GM19455 (cell line): ENCODE results near the gene ENPEP.
"Not testable (repeated sequence)": the region's sequence is repeated elsewhere in the genome, so short reads cannot be mapped to it uniquely, and the experiment has no call there.

Experiments used
- ATAC-seq: cut with Tn5 transposase; IDR thresholded peaks from one replicate; pipeline ENCODE4 v1.9.1; 2021; ENCODE audit not compliant: unreplicated experiment

The ENPEP gene

DNA sequence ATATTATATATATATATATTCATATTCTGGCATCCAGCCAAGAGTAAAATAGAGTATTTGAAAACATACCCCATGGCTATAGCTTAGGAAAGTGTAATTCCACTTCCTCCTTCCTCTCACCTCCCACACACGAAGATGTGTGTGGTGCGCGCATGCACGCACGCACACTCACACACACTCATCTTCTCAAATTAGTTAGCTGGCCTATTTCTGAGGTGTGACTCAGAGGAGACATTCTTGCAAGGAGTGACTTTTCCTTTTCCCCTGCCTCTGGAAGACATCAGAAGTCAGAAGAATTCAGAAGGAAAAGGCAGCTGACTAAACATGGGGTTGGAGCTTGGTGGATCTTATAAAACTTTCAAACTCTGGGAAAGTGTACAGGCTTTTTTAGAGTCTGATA, 8.8 kb downstream of the ENPEP start:
- ATAC-seq: no peak

DNA sequence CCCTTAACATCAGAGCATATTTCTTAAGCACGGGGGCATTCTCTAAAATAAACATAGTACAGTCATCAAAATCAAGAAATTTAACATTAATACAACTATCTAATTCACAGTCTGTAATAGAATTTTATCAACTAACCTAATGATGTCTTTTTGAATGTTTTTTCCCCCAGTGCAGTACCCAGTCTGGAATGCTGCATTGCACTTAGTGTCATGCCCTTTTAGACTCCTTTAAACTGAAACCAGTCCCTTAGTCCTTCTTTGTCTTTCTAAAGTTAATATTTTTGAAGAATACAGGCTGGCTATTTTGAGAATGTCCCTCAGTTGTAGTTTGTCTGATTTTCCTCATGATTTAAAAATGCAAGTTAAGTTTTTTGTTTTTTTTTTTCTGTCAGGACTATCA, 9.5 kb downstream of the ENPEP start:
- no peak for ATAC-seq

DNA sequence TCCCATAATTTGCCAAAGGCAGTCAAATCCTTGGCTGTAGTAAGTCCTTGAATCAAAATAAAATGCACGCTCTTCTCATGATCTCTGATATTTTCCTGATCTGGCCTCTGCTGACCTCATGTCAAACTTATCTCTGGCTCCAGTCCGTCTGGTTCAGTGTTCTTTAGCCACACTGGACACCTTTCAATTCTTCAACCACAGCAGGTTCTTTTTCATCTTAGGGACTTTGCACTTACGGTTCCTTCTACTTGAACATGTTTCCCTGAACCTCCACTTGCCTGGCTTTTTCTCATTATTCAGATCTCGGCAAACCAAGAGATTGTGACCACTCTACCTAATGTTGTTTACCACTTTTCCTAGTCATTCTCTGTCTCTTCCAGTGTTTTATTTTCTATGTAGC, 10.3 kb downstream of the ENPEP start:
- ATAC-seq: no peak

DNA sequence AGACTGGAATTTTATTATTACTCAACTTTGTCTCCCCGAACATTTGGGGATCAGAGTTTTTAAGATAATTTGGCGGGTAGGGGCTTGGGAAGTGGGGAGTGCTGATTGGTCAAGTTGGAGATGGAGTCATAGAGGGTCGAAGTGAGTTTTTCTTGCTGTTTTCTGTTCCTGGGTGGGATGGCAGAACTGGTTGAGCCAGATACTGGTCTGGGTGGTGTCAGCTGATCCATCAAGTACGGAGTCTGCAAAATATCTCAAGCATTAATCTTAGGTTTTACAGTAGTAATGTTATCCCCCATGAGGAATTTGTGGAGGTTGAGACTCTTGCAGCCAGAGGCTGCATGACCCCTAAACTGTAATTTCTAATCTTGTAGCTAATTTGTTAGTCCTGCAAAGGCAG, 10.9 kb downstream of the ENPEP start:
- not testable (repeated sequence) for ATAC-seq

DNA sequence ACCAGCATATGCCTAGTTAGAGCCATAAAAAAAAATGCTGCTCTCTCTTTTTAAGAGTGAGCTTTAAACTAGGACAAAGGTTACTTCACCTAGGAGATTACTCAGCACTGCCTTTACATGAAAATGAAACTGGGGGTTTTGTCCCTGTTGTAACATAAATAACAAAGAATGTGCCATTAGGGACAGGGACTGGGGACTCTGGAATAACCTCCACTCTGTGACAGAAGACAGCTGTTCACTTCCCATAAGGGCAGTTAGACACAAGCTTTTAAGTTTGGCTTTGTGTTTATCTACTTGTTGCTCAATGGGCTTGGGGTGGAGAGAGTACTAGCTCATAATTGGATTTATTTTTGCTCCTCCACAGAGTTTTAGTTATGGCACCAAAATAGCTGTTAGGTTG, 11.9 kb downstream of the ENPEP start:
- ATAC-seq: no peak

DNA sequence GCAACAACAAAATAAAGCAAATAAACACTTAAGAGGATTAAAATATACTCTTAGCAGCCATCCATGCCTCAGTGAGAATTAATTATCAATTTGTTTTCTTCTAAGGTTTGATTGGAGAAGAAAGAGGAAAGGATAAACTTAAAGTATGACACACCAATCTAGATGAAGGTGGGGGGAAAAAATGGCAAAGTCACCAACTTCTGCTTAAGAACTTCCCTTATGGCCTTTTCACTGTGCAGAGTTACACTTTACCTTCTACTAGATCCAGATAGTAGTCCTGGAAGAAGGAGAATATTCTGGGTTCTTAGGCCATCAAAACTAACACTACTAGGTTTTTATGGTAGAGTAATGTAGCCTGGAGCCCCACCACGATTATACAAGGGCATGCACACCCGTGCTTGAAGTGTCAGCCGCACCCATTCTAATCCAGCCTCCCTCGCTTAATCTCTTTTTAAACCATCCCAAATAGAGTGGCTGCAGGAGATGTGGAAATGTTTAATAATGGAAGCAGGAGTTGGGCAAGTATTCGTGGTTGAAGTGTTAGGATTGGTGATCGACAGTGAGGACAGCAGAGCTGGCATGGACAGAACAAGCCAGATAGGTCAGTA, 14.1 kb downstream of the ENPEP start:
- ATAC-seq: no peak

DNA sequence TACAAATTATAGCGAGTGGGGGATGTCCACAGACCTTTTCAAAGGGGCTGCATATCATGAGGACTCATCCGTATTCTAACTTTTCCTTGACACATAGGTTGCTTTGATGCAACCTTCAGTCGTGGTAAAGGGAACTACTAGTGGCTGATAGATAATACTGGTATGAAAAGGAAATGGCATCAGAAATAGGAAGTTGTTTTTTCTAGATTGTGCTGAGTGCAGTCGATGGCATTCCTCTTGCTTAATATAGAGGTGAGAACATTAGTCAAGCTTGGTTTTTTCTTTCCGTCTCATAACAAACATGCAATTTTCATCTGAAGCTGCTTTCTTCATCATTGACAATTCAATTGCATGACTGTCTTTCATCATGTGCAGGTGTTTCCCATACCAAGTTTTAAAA, 16.6 kb downstream of the ENPEP start:
- ATAC-seq: no peak

DNA sequence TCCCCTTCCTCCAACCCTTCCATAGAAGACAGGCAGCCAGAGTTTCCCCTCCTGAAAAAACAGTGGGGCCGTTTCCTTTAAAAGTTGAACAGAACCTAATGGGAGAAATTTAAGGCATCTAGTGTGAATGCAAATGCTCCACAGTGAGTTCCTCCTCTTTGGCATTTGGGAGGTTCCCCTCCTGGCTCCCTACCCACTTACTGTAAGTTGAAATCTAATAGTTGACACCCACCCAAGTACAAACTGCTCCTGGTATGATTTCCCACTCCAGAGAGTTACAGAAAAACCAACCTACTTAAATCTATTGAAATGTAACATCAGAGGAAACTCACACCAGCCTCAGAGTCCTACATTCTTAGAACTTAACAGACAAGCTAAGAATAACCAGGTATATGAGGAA, 17.6 kb downstream of the ENPEP start:
- ATAC-seq: no peak

DNA sequence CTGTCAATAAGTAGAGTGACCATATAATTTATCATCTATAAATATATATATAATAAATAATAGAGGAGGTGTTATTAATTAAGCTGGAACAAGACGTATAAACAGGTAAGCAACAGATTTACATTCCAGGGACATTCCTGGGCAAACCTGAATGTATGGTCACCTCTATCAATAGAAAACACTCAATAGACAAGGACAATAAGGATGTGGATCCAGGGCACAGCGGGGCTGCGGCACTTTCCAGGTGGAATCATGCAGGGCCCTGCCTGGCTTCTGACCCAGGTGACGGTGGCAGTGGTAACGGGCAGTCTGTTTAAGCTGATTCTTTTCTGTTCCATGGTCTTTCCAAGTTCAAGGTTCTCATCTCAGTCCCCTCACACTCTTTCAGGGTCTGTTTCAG, 22.5 kb downstream of the ENPEP start:
- ATAC-seq: no peak

DNA sequence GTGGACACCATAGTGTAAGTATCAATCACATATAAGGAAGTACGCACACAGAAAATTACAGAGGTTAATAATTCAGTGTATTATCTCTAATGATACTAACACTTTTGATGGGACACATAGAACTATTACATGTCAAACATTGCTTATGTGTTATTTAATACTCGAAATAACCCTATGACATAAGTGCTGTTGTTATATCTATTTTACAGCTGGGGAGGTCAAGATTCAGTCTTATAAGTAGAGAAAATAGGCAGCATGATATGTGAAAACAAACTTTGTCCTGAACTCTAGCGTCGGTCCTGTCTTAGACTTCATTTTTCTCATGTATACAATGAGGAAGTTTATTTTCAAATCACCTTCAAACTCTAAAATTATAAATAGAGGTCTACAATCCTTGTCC, 23.2 kb downstream of the ENPEP start:
- ATAC-seq: no peak

DNA sequence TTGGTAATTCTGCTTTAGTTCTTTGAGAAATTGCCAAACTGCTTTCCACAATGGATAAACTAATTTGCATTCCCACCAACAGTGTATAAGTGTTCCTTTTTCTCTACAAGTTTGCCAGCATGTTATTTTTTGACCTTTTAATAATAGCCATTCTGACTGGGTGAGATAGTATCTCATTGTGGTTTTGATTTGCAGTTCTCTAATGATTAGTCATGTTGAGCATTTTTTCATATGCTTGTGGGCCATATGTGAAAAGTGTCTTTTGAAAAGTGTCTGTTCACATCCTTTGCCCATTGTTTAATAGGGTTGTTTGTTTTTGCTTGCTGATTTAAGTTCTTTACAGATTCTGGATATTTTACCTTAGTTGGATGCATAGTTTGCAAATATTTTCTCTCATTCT, 25.9 kb downstream of the ENPEP start:
- no peak for ATAC-seq

DNA sequence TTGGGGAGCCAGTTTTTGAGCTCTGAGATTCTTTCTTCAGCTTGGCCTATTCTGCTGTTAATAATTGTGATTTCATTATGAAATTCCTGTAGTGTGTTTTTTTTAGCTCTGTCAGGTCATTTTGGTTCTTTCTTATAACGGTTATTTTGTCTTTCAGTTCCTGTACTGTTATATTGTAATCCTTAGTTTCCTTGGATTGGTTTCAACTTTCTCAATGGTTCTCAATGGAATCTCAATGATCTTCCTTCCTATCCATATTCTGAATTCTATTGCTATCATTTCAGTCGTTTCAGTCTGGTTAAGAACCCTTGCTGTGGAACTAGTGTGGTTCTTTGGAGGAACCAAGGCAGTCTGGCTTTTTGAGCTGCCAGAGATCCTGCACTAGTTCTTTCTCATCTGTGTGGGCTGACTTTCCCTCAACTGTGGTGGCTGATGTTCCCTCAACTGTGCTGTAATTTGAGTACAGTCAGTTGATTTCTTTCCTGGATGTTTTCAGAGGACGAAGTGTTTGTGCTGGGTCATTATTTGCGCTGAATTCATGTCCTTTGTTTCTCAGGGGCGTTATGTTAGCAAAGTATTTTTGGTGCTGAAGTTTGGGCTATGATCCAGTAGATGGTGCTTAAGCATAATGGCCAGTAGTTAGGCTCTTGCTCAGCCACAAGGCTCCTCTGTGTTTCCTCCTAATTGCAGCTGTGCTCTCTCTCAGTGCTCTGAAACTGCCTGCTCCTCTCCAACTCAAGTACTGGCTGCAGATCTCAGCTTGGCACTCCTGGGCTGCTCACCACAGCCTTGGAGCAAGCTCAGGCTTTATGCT, 27.5 kb downstream of the ENPEP start:
- no peak for ATAC-seq

DNA sequence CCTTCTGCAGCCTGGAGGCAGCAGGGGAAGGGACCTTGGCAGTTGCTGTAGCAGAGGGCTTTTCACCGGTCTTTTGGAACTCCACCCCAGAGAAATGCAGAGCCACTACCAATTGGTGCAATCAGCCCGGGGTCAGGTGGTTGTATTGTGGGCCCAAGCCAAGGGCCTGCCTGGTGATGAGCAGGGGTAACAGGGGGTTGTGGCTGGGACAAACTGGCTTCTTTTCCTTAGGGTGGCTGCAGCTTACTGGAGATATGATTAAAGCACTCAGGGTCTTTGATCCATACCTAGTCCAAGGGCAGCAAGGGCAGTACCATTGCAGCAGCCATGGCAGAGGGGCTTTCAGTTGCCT, 28.1 kb downstream of the ENPEP start:
- ATAC-seq: no peak

DNA sequence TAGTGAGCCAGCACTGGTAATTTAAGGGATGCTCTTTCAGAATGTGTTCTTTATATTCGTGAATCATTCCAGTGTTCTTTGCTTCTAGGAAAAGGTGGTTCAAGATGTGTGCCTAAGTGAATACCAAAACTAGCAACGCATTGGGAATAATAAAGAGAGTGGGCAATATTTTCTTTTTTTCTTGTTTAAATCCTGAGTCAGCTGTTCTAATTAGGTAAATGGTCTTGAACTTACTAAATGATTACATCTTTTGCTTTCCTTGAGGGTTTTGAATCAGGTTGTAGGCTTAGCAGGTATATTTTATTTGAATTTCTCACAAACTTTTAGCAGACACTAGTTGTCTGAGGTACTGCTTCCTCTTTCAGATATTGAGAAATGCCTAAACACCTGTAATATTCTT, 29.5 kb downstream of the ENPEP start:
- ATAC-seq: no peak

DNA sequence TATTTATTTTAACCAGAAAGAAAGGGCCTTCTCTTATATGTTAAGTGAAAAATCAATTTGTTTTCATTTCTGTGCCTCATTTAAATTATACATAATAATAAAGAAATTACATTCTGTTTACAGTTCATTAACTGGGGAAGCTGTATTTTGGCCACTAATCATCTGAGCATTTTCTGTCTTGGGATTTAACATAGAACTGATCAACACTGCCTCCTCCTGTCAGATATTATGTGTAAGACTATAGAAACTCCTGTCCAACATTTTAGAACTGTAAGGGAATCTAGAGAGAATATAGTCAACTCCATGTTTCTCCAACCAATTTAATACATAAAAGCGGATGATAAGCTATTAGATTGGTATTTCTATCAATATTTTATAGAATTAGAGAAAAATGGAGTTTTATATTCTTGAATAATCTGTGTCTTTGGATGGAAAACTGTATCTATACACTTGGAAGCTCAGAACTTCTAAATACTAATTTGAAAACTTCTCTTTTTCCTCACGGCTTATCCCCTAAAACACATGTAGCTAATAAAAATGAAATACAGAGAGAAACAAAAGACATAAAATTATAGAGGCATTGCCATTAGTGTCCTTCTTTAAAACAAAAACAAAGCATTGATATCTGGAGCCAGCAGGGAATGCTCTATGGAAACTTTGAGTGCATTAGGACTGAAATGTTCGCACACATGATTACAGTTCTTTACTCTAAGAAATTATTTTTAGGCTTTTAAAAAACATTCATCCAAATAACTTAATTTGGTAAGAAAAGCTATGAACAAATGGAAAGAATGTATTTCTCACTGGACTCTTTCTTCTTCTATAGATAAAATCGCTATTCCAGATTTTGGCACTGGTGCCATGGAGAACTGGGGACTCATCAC, 33.1 kb downstream of the ENPEP start:
- ATAC-seq: no peak

DNA sequence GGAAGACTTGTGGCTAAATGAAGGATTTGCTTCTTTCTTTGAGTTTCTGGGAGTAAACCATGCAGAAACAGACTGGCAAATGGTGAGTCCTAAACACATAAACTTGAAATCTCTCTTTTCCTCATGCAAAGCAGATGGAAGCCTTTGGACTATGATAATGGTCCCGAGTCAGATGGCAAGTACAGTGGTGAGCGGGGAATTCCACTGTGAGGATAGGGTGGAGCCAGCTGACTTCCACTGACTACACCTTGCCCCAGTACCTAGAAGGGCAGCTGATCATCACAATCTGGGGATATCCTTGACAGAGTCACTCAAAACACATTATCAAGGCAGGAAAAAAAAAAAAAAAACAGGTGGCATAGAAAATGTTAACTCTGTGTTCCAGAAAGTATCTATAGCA, 34.3 kb downstream of the ENPEP start:
- no peak for ATAC-seq

DNA sequence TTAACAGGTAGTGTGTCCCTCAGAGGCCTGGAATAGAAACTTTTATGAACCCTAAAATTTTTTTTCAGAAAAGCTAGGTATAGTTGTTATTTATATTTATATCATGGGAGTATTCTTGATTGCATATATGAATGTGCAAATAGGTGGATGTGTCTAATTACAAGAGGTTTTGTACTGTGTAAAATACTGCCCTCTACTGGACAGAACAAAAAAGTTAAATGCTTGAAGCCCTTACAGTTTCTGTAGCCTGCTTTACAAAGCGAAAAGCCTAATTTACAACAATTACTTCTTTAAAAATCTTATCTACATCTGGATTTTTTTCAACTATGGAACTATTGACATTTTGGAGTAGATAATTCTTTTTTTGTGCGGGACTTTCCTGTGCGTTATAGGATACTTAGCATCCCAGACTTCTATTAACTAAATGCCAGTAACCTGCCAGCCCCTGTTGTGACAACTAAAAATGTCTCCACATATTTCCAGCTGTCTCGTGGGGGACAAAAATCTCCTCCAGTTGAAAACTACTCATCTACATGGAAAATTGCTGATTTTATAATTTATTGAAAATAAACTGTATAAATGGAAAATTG, 35.1 kb downstream of the ENPEP start:
- ATAC-seq: peak; percentile 75

DNA sequence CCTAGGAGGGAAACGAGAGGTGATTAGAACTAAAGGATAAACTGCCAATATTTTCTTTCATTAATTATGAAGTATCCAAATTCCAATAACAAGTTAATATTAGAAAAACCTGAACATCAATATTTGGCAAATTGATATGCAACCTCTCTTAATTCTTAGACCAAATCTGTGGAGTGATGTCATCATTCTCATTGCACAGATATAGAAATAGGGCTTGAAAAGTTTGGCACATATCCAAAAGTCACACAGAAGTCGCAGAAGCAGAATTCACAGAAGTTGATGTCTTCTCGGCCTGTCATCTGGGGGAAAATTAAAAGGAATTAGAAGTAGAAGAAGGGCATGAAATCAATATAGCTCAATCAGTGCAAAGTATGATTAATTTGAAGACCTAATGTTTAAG, 36.9 kb downstream of the ENPEP start:
- ATAC-seq: no peak

DNA sequence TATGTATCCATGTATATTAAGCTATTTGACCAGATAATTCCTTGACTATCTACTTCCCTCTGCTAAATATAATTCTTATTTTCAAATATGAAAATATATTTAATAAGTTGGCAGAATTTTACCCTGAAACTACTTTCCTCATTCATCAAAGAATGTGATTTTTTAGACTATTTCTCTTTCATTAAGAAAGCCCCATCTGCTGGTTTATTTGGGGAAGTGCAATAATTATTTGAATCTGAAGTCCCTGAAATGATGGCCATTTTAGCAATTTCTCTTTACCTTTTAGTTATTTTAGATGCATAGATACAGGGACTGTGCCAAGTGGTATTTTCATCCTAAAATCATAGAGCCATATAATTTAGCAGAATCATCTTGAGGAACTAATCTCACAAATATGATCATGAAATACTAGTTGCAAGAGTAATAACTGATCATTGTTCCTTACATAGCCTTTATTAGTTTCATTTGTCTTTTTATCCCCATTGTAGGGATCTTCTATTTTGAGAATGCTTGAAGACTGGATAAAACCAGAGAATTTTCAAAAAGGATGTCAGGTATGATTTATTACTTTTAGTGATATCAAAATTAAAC, 39.0 kb downstream of the ENPEP start:
- ATAC-seq: no peak

DNA sequence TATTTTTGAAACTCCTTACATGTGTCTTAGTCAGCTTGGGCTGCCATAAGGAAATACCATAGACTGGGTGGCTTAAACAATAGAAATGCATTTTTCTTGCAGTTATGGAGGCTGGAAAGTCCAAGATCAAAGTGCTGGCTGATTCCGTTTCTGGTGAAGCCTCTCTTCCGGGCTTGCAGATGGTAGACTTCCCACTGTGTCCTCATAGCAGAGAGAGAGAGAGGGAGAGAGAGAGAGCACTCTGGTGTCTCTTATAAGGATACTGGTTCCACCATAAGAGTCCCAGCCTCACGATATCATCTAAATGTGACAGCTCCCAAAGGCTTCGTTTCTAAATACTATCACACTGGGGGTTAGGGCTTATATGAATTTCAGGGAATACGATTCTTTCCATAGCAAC, 39.7 kb downstream of the ENPEP start:
- ATAC-seq: no peak
